GM10266 (cell line): Measurements from ENCODE around the gene CABP7.

ENCODE experiments used
- DNase-seq: peaks from one replicate; pipeline ENCODE4 v3.0.0; 2012; ENCODE audit errors: extremely low spot score
- CTCF ChIP-seq: IDR thresholded peaks from 2 replicates; pipeline ENCODE4 v1.5.1; 2012; ENCODE audit warnings: mild to moderate bottlenecking, low read depth; ENCODE audit not compliant: control insufficient read depth, insufficient read depth; ENCODE audit errors: missing control alignments

CABP7 gene

DNA sequence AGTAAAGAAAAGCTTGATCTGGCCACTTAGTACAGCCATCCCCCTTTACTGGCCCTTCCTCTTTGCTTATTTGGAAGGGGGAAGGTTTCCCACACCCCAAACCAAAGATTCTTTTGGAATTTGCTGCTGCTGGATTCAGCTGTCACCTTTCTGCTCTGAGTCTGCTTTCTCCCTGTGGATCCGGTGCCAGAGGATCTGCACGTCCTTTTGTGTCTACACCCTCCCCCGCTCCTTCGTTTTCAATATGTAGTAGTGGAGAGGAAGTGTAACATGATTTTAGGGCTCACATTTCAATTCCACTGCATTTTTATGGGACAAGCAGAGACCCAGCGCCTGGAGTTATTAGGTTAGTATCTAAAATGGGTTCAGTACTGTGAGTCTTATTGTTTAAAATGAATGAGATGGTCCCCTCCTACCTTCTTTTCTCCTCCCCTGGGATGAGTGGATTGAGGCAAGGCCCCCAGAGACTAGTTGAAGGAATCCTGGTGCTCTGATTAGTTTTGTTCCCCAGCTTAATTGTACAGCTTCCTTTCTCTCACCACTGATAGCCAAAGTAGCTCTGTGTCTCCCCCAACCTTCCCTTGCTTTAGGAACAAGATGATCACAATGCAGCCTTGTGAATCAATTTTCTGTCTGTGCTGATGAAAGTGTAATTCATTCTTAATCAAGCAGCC lies 30.5 kb upstream of the CABP7 start:
- TF ChIP-seq CTCF, result no peak
- DNase-seq, result no peak

- TF ChIP-seq CTCF, result peak; percentile 61
- peak; percentile 55 for DNase-seq
Observed at GRCh38 chr22:29689880-29690213, 30.0 kb upstream of the CABP7 start.

- DNase-seq, result no peak
Observed at GRCh38 chr22:29690476-29690875, 29.3 kb upstream of the CABP7 start.

GRCh38 chr22:29691636-29692326 lies 28.0 kb upstream of the CABP7 start:
- no peak for TF ChIP-seq CTCF
- DNase-seq, result no peak

More at GRCh38 chr22:29690476-29690875, 29.3 kb upstream of the CABP7 start:
- TF ChIP-seq CTCF, result no peak

DNA sequence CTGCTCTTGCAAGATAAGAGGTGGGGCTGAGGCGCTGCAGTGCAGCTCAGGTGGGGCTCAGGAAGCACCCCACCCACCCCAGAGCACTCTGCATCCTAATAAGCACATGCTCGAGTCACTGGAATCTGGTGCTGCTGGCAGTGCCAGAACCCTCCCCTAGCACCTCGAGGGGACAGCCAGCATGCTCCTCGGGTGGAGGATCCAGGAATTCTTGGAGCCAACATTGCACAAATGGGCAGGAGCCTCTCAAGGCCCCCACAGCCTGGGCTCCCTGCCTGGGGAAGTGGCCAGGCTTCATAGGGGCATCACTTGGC lies 27.5 kb upstream of the CABP7 start:
- DNase-seq, result no peak
- no peak for TF ChIP-seq CTCF

- TF ChIP-seq CTCF, result no peak
- no peak for DNase-seq
Observed at GRCh38 chr22:29693161-29693560, 26.6 kb upstream of the CABP7 start.

DNA sequence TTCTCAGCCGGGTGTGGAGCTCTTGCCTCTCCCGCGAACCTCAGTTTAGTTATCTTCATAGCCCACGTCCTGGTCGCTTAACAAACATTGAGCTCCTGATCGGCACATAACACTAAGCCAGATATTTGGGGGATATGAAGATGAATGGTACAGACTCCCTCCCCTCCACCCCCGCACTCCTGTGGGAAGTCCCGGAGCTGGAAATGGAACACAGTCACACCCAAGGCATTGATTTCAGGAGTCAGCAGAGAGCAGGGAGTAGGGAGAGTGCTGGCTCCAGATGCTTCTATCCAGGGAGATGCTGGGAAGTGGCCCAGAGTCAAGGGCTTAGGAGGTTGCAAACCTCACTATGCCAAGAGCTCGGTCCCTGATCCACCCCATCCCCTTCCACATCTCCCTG lies 26.1 kb upstream of the CABP7 start:
- TF ChIP-seq CTCF, result no peak
- DNase-seq, result no peak
